ENCODE data around the gene TFCP2L1. TPM values are rescaled to one million over a fixed set of nuclear protein-coding genes. Genes with fewer than 3 reads are reported as not detected.

TFCP2L1 gene
- total and polyA plus RNA-seq, 2 of the 4 experiments (the other 2 are of a cell fraction) = not detected

- no peaks in the 10 kb centered on the region for H3K79me1 ChIP-seq (ENCODE audit: low read depth in 1 of 2, low read length in 2 of 2)
- H3K23ac ChIP-seq (ENCODE audit: low read depth, low read length) = no peak overlapping the region
- WGBS, 2 experiments (ENCODE audit: extremely low coverage in 2 of 2, insufficient read length in 1 of 2) = no CpG with 5 or more reads among the region's 13 CpGs
- no peak overlapping the region for H2AK5ac ChIP-seq (ENCODE audit: low read depth, low read length)
- dilution Hi-C loops (cut with HindIII; ENCODE audit: low sequenced_read_pairs, unreplicated experiment) (no loop called here), in situ Hi-C loops (cut with MboI; ENCODE audit: low sequenced_read_pairs) (no loop called here), intact Hi-C loops (cut with micrococcal nuclease) (no loop called here)
- no peak overlapping the region for H2BK5ac ChIP-seq (ENCODE audit: low read depth, low read length, poor library complexity, severe bottlenecking)
- H3K18ac ChIP-seq (ENCODE audit: low read depth, low read length) = no peak overlapping the region
- ChIA-PET POLR2A (ENCODE audit: unreplicated experiment) (no interaction called here), CTCF (no interaction called here)
- no peak for ATAC-seq (ENCODE audit: low read depth)
- H2BK15ac ChIP-seq (ENCODE audit: low read depth, low read length) = no peak overlapping the region
- H3K27me3 ChIP-seq (ENCODE audit: control insufficient read depth, insufficient read depth, low read length) = peaks cover 17% of the 10 kb centered on the region
- no peak overlapping the region for H3K56ac ChIP-seq (ENCODE audit: extremely low read depth, insufficient read depth, low read length)
- H3K4me1 ChIP-seq (ENCODE audit: control insufficient read depth, insufficient read depth, low read length) = no peaks in the 10 kb centered on the region
- no peaks in the 10 kb centered on the region for H3K9me1 ChIP-seq (ENCODE audit: insufficient read depth, low read length)
- no peak for TF ChIP-seq CEBPB (IDR thresholded peaks at IDR 0.05; ENCODE audit: low read depth, low read length)
- no peak for TF ChIP-seq USF2 (IDR thresholded peaks at IDR 0.05; ENCODE audit: low read depth, low read length)
- no peak for TF ChIP-seq CTCF (conservative IDR thresholded peaks at IDR 0.05; ENCODE audit: low read depth, low read length)
- TF ChIP-seq FOS (IDR thresholded peaks at IDR 0.05; ENCODE audit: low read depth, low read length) = no peak
- TF ChIP-seq RAD21 (IDR thresholded peaks at IDR 0.05; ENCODE audit: low read length) = no peak
- TF ChIP-seq POLR2A (IDR thresholded peaks at IDR 0.05; ENCODE audit: low read depth, low read length) = no peak
- TF ChIP-seq RCOR1 (IDR thresholded peaks at IDR 0.05; ENCODE audit: insufficient replicate concordance, low read length) = no peak
- no peak for TF ChIP-seq RFX5 (IDR thresholded peaks at IDR 0.05; ENCODE audit: low read depth, low read length)
- H2AFZ ChIP-seq (replicated peaks; ENCODE audit: low read length, poor library complexity) = no peak overlapping the region
- H2BK20ac ChIP-seq (ENCODE audit: low read depth, low read length) = no peak overlapping the region
- BruUV-seq (replicated peaks) = no TSS peak
- no peak overlapping the region for H4K91ac ChIP-seq (ENCODE audit: insufficient read depth, low read depth, low read length)
- H2BK120ac ChIP-seq (ENCODE audit: low read depth, low read length) = no peak overlapping the region
- no peaks in the 10 kb centered on the region for H3K36me3 ChIP-seq (ENCODE audit: control insufficient read depth, insufficient read depth, low read length)
- H2AK9ac ChIP-seq (replicated peaks; ENCODE audit: low read depth, low read length, poor library complexity) = no peak overlapping the region
- no peak overlapping the region for H3K4me2 ChIP-seq (ENCODE audit: low read depth, low read length)
- no peaks in the 10 kb centered on the region for H4K20me1 ChIP-seq (ENCODE audit: insufficient read depth, low read length)
- H3K9me3 ChIP-seq (ENCODE audit: control insufficient read depth, insufficient read depth, low read length) = no peaks in the 10 kb centered on the region
- no peak overlapping the region for H3K9ac ChIP-seq (ENCODE audit: low read depth, low read length)
- DNase-seq = no peak
- no peak overlapping the region for H3K4ac ChIP-seq (ENCODE audit: low read depth, low read length)
- H3K4me3 ChIP-seq (ENCODE audit: insufficient read depth, low read depth, low read length) = no peak overlapping the region
- no peak overlapping the region for H3K14ac ChIP-seq (replicated peaks; ENCODE audit: low read depth, low read length)
- no peak overlapping the region for H4K8ac ChIP-seq (ENCODE audit: low read depth in 2 of 2, low read length in 2 of 2)
- no peak overlapping the region for H4K5ac ChIP-seq (ENCODE audit: low read depth, low read length)
- no peak overlapping the region for H3K27ac ChIP-seq (ENCODE audit: insufficient read depth, low read length)
These were observed 28.1 kb downstream of the TFCP2L1 start for GRCh38 chr2:121256720-121257479.
